K562 (cell line): ENCODE results near the gene KAT6B. TPM values are rescaled to one million over a fixed set of nuclear protein-coding genes. Genes with fewer than 3 reads are reported as not detected.
A peak's percentile ranks its signal among the peaks of the same experiment; 100 is the strongest.

Source experiments
- ATAC-seq: fragments of 200-7000 bp; cut with Tn5 transposase; 3 replicates; pipeline ENCODE4 v1.9.1; 2020; ENCODE audit warnings: moderate library complexity
- BruUV-seq: library from RNA; stranded (reverse); fragments of 400-500 nt; replicated peaks from 2 replicates; lab custom pipeline; 2021; lab: Mats Ljungman, UMichigan
- CTCF ChIA-PET: fragments of 300-600 bp; formaldehyde crosslinking; extraction: SDS; loops from one replicate; lab custom pipeline; 2021; ENCODE audit warnings: low intra/inter-chr PET ratio; lab: Yijun Ruan, JAX
- POLR2A ChIA-PET: fragments of 300-600, 350-650 bp; sonication (Branson Sonifier 250); formaldehyde crosslinking; extraction: SDS; loops from one replicate; lab custom pipeline; 2021; ENCODE audit warnings: antibody characterized with exemption, inconsistent platforms; lab: Yijun Ruan, JAX
- DNase-seq, 4 experiments: peaks; one replicate each; pipeline versions ENCODE4 v3.0.0 to v3.0.0-alpha.2; 2011 to 2018; ENCODE audit warnings: low spot score in 3 of 4, mixed read lengths in 3 of 4; ENCODE audit errors: extremely low read depth in 1 of 4
- FAIRE-seq: peaks from 2 replicates; lab custom pipeline; 2011; peaks lifted over from hg19 to GRCh38; lab: Jason Lieb, UNC
- H2AFZ ChIP-seq: 2 replicates; pipeline ENCODE4 v1.6.0; 2011; ENCODE audit warnings: low read depth, low read length, control low read depth, inconsistent platforms
- H3K27ac ChIP-seq: fragments of 200-600 bp; 3 replicates; pipeline ENCODE4 v1.8.0; 2011; ENCODE audit warnings: low read depth, mild to moderate bottlenecking, control low read depth, inconsistent platforms, low read length, moderate library complexity, mixed read lengths; ENCODE audit errors: extremely low read depth
- H3K27me3 ChIP-seq, 2 experiments: fragments of 300-600 bp in 1 of 2; 2 replicates in 1 of 2; 3 replicates in 1 of 2; pipeline versions ENCODE4 v1.6.0 to v1.8.0; 2011; ENCODE audit warnings: inconsistent platforms in 2 of 2, low read length in 2 of 2, mild to moderate bottlenecking in 1 of 2, mixed read lengths in 1 of 2, moderate library complexity in 1 of 2; ENCODE audit not compliant: control insufficient read depth in 2 of 2, insufficient read depth in 2 of 2
- H3K36me3 ChIP-seq: fragments of 300-600 bp; 3 replicates; pipeline ENCODE4 v1.8.0; 2011; ENCODE audit warnings: mild to moderate bottlenecking, low read length, inconsistent platforms; ENCODE audit not compliant: control insufficient read depth, insufficient read depth
- H3K4me1 ChIP-seq, 2 experiments: fragments of 200-600 bp in 1 of 2; replicated peaks in 1 of 2; 2 replicates in 1 of 2; 3 replicates in 1 of 2; pipeline versions ENCODE4 v1.5.1 to v1.8.0; 2011; ENCODE audit warnings: inconsistent platforms in 2 of 2, low read length in 2 of 2, mild to moderate bottlenecking in 1 of 2, mixed read lengths in 1 of 2, moderate library complexity in 1 of 2; ENCODE audit not compliant: control insufficient read depth in 2 of 2, insufficient read depth in 2 of 2
- H3K4me2 ChIP-seq: 2 replicates; pipeline ENCODE4 v1.6.1; 2011; ENCODE audit warnings: low read length, control low read depth, inconsistent platforms, mixed read lengths; ENCODE audit not compliant: insufficient read depth
- H3K4me3 ChIP-seq: fragments of 200-600 bp; sonication (generic), shearing (Covaris generic); 2 replicates; pipeline ENCODE4 v1.5.1; 2016; ENCODE audit warnings: control low read depth, inconsistent platforms
- H3K79me2 ChIP-seq: fragments of 200-600 bp; 3 replicates; pipeline ENCODE4 v1.8.0; 2011; ENCODE audit warnings: low read length, inconsistent platforms; ENCODE audit not compliant: control insufficient read depth, insufficient read depth
- H3K9ac ChIP-seq, 2 experiments: 2 replicates each; pipeline versions ENCODE4 v1.6.0 to v1.6.1; 2011; ENCODE audit warnings: low read depth in 2 of 2, low read length in 2 of 2, control low read depth in 1 of 2, inconsistent platforms in 1 of 2, mild to moderate bottlenecking in 1 of 2, mixed read lengths in 1 of 2; ENCODE audit not compliant: insufficient read depth in 1 of 2
- H3K9me1 ChIP-seq: one replicate; pipeline ENCODE4 v1.6.0; 2011; ENCODE audit warnings: inconsistent platforms, mild to moderate bottlenecking, low read length, moderate library complexity; ENCODE audit not compliant: control insufficient read depth, insufficient read depth
- H3K9me3 ChIP-seq: replicated peaks from 2 replicates; pipeline ENCODE4 v1.5.1; 2011; ENCODE audit warnings: low read depth, low read length, inconsistent platforms; ENCODE audit not compliant: control insufficient read depth, insufficient read depth
- H4K20me1 ChIP-seq: replicated peaks from 2 replicates; pipeline ENCODE4 v1.6.1; 2011; ENCODE audit warnings: low read length, inconsistent platforms, mixed read lengths; ENCODE audit not compliant: control insufficient read depth, insufficient read depth
- BRD4 ChIP-seq: fragments of 200-600 bp; sonication (generic); IDR thresholded peaks from 2 replicates; pipeline ENCODE4 v1.6.1; 2017; ENCODE audit warnings: inconsistent platforms
- CREBBP ChIP-seq: IDR thresholded peaks from one replicate; pipeline ENCODE4 v1.6.1; 2012; ENCODE audit warnings: low read depth, mild to moderate bottlenecking, control low read depth, inconsistent platforms, low read length
- ETS2 ChIP-seq: IDR thresholded peaks from 2 replicates; pipeline ENCODE4 v1.6.1; 2016; ENCODE audit warnings: borderline replicate concordance, missing genetic modification characterization, mild to moderate bottlenecking, moderate library complexity, missing compliant biosample characterization; ENCODE audit not compliant: poor library complexity, severe bottlenecking
- FOXA1 ChIP-seq: fragments of 450-650 bp; IDR thresholded peaks from 2 replicates; pipeline ENCODE4 v1.6.1; 2016; ENCODE audit warnings: mild to moderate bottlenecking, borderline replicate concordance
- FOXA3 ChIP-seq, 2 experiments: fragments of 450-650 bp in 1 of 2; sonication (generic) in 1 of 2; formaldehyde crosslinking; IDR thresholded peaks in 1 of 2; conservative IDR thresholded peaks in 1 of 2; 2 replicates each; pipeline versions ENCODE4 v1.4.0 to v1.8.0; 2020 to 2022; ENCODE audit warnings: mild to moderate bottlenecking in 2 of 2, missing genetic modification reagents in 1 of 2
- FOXK2 ChIP-seq, 2 experiments: fragments of 450-650 bp; IDR thresholded peaks in 1 of 2; conservative IDR thresholded peaks in 1 of 2; 2 replicates each; pipeline ENCODE4 v1.6.1; 2016; ENCODE audit warnings: low read depth in 2 of 2, mild to moderate bottlenecking in 1 of 2
- ILF3 ChIP-seq: fragments of 450-650 bp; IDR thresholded peaks from 2 replicates; pipeline ENCODE4 v1.6.1; 2018; ENCODE audit warnings: antibody characterized with exemption, mild to moderate bottlenecking, moderate library complexity, borderline replicate concordance
- KDM1A ChIP-seq, 2 experiments: fragments of 450-650 bp; IDR thresholded peaks; 2 replicates each; pipeline ENCODE4 v1.6.1; 2016; ENCODE audit warnings: mild to moderate bottlenecking in 2 of 2
- MEIS2 ChIP-seq: fragments of 450-650 bp; IDR thresholded peaks from 2 replicates; pipeline ENCODE4 v1.6.1; 2014; ENCODE audit warnings: mild to moderate bottlenecking; ENCODE audit not compliant: partially characterized antibody
- NFE2L1 ChIP-seq: fragments of 450-650 bp; IDR thresholded peaks from 2 replicates; pipeline ENCODE4 v1.6.1; 2016; ENCODE audit warnings: missing genetic modification characterization, low read depth, mild to moderate bottlenecking, missing compliant biosample characterization, moderate library complexity, borderline replicate concordance
- POLR3G ChIP-seq: IDR thresholded peaks from 2 replicates; pipeline ENCODE4 v1.6.1; 2011; ENCODE audit not compliant: insufficient read length, insufficient replicate concordance; ENCODE audit errors: extremely low read depth
- RBM25 ChIP-seq: fragments of 200-400 bp; formaldehyde crosslinking; IDR thresholded peaks from 2 replicates; pipeline ENCODE4 v1.6.1; 2018; ENCODE audit warnings: low read length, low read depth, moderate library complexity; ENCODE audit not compliant: severe bottlenecking
- SMARCA4 ChIP-seq: fragments of 450-650 bp; IDR thresholded peaks from 2 replicates; pipeline ENCODE4 v1.6.1; 2016
- TEAD4 ChIP-seq, 2 experiments: sonication (generic) in 1 of 2; formaldehyde crosslinking in 1 of 2; IDR thresholded peaks; 2 replicates each; pipeline versions ENCODE4 v1.6.1 to v1.8.0; 2012 to 2022; ENCODE audit warnings: borderline replicate concordance in 1 of 2, inconsistent platforms in 1 of 2, low read length in 1 of 2, mild to moderate bottlenecking in 1 of 2, missing genetic modification reagents in 1 of 2
- XRCC5 ChIP-seq: fragments of 200-400 bp; formaldehyde crosslinking; IDR thresholded peaks from 2 replicates; pipeline ENCODE4 v1.6.1; 2017; ENCODE audit warnings: low read depth, mild to moderate bottlenecking, low read length
- ZNF224 ChIP-seq: sonication (generic); formaldehyde crosslinking; IDR thresholded peaks from 2 replicates; pipeline ENCODE4 v1.8.0; 2022; ENCODE audit warnings: mild to moderate bottlenecking, missing genetic modification reagents
- ZNF785 ChIP-seq: fragments of 250-450 bp; sonication (Bioruptor Pico); IDR thresholded peaks from 2 replicates; pipeline ENCODE4 v1.4.0; 2020; ENCODE audit warnings: mild to moderate bottlenecking
- WGBS: fragments of 100-300 bp; shearing (Covaris generic); methylation state at CpG from one replicate; pipeline ENCODE4 v1.1.6; 2016; ENCODE audit warnings: low coverage, mixed read lengths; ENCODE audit not compliant: insufficient coverage; ENCODE audit errors: missing lambda C conversion rate; 5-methylcytosine and 5-hydroxymethylcytosine counted together
- in situ Hi-C: fragments of 300-500 bp; cut with MboI; formaldehyde crosslinking; loops from 4 replicates; pipeline ENCODE4 v1.15.0; 2018; ENCODE audit warnings: inconsistent platforms, mixed read lengths
- intact Hi-C: fragments of 100-400 bp; cut with micrococcal nuclease; formaldehyde crosslinking; loops from 2 replicates; pipeline ENCODE4 v1.14.2; 2022
- polyA plus RNA-seq, 8 experiments: library from polyadenylated mRNA; depleted of rRNA in 4 of 8; stranded (reverse) in 5 of 8; unstranded in 3 of 8; fragments of >200 nt; fragmentation: Nextera tagmentation in 2 of 8; fragmentation: Illumina TruSeq in 1 of 8; extraction: Ambion mirVana in 2 of 8; extraction: Trizol in 1 of 8; gene quantifications; 2 replicates each; pipeline versions ENCODE4 v1.2.1 to v1.2.3, GENCODE V29; 2011 to 2014; ENCODE audit warnings: inconsistent platforms in 1 of 8, missing spikeins in 1 of 8
- total RNA-seq, 7 experiments: library from RNA; depleted of rRNA in 6 of 7; stranded (reverse); fragments of >200 nt in 6 of 7; fragmentation: Illumina TruSeq in 2 of 7; extraction: Trizol in 2 of 7; gene quantifications; 2 replicates each; pipeline versions ENCODE4 v1.2.1 to v1.2.3, GENCODE V29; 2011 to 2021; ENCODE audit warnings: low replicate concordance in 1 of 7
- TF ChIP-seq, protein P1 (sequence below): fragments of 450-650 bp; formaldehyde crosslinking; IDR thresholded peaks from 2 replicates; pipeline ENCODE4 v1.4.0; 2022; ENCODE audit warnings: missing genetic modification characterization
- TF ChIP-seq, protein P2 (sequence below), 2 experiments: IDR thresholded peaks; 2 replicates each; pipeline ENCODE4 v1.6.1; 2011; ENCODE audit warnings: borderline replicate concordance in 1 of 2, control low read depth in 1 of 2, low read depth in 1 of 2, low read length in 1 of 2, mild to moderate bottlenecking in 1 of 2, mixed read lengths in 1 of 2, moderate library complexity in 1 of 2; ENCODE audit not compliant: insufficient read depth in 1 of 2, insufficient read length in 1 of 2, poor library complexity in 1 of 2, severe bottlenecking in 1 of 2; ENCODE audit errors: extremely low read depth in 1 of 2

Gene KAT6B
- total and polyA plus RNA-seq, 9 of the 15 experiments (the other 6 are each of a cell fraction or from before 2014, with no cell fraction given): 1.4 to 9.2 (median 6.8) TPM

DNA sequence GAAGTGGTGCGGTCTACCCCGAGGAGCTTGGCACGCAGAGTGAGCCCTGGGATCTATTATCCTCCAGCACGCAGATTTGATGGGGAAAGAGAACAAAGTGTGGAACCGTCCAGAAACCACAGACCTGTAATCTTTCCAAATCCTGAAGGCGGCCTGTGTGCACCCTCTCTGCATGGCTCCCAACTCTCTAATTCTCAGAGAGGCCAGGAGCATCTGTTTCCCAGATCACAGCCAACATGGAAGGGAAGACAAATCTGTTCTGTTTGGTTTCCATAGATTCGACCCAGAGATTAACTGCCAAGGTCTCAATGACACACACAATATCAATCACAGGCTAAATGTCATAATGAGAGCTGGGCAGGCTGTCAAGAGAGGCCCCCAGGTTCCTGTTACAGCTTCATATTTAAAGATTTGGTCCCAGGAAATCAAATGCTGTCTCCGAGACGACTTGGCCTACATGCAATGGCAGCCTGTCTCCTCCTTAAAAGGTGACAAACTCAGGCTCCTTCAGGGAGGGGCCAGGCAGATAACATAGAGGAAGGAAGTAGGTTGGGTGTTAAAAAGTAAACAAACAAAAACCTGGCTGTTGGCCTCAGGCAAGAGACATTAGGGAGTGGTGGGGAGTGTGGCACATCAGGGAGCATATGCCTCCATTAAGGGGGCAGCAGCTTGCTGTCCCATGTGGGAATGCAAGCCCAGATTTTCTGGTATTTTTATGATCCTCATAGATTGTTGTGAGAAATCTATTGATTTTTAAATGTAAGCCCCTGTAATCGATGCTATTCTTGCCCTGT is 236.3 kb downstream of the KAT6B start:
- ATAC-seq: peak; percentile 59
- Histone ChIP-seq H3K27me3 (no peaks in the 10 kb centered on the region), H2AFZ (peak overlapping the region; percentile 68; the same call in 1 of the 2 replicates), H3K27ac (no peak overlapping the region), H4K20me1 (no peaks in the 10 kb centered on the region), H3K4me3 (no peak overlapping the region), H3K9me3 (no peaks in the 10 kb centered on the region), H3K9me1 (no peaks in the 10 kb centered on the region), H3K79me2 (no peaks in the 10 kb centered on the region), H3K9ac (no peak overlapping the region), H3K4me2 (no peak overlapping the region), H3K4me1 (peaks cover 0 to 9% of the 10 kb centered on the region in 2 experiments; a peak in 2 of 5 replicates), H3K36me3 (no peaks in the 10 kb centered on the region)
- POLR2A ChIA-PET: interaction anchor here (0.9 to 2.0 kb wide), 3 partner anchors 9 to 17 kb away, joined by 4 to 9 read pairs (median 6); no protein-coding TSS in a partner anchor
- in situ Hi-C loops (no loop called here), intact Hi-C loops (no loop called here)
- no TSS peak for BruUV-seq
- FAIRE-seq: no peak
- DNase-seq: no peak
- 66% methylated on average over 10 of the region's 10 CpGs for WGBS
- CTCF ChIA-PET: no interaction called here
- TF ChIP-seq FOXA3 (CRISPR knock-in tag; conservative IDR thresholded peaks at IDR 0.05 in 1 of 2, IDR thresholded peaks at IDR 0.05 in 1 of 2): peak in 1 of 2 experiments; percentile 53; a peak in 2 of 4 replicates
- no peak for TF ChIP-seq ETS2 (tag)
- TF ChIP-seq KDM1A (IDR thresholded peaks at IDR 0.05): peak in 1 of 2 experiments; percentile 58; a peak in 2 of 4 replicates
- TF ChIP-seq BRD4: no peak
- TF ChIP-seq NFE2L1 (tag): no peak
- no peak for TF ChIP-seq ILF3
- no peak for TF ChIP-seq ZNF785 (CRISPR knock-in tag)
- no peak for TF ChIP-seq SMARCA4
- TF ChIP-seq, protein P1, sequence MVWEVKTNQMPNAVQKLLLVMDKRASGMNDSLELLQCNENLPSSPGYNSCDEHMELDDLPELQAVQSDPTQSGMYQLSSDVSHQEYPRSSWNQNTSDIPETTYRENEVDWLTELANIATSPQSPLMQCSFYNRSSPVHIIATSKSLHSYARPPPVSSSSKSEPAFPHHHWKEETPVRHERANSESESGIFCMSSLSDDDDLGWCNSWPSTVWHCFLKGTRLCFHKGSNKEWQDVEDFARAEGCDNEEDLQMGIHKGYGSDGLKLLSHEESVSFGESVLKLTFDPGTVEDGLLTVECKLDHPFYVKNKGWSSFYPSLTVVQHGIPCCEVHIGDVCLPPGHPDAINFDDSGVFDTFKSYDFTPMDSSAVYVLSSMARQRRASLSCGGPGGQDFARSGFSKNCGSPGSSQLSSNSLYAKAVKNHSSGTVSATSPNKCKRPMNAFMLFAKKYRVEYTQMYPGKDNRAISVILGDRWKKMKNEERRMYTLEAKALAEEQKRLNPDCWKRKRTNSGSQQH (CRISPR knock-in tag): no peak
- no peak for TF ChIP-seq POLR3G
- TF ChIP-seq MEIS2: peak; percentile 44
- TF ChIP-seq FOXK2 (conservative IDR thresholded peaks at IDR 0.05 in 1 of 2, IDR thresholded peaks at IDR 0.05 in 1 of 2; ENCODE audit: low read depth in 2 of 2): 0 out of 4 replicates have a peak, but pooled peaks of 1 of the 2 experiments have one; percentile 37
- no peak for TF ChIP-seq TEAD4 (IDR thresholded peaks at IDR 0.05; ENCODE audit: low read length)
- TF ChIP-seq TEAD4 (CRISPR knock-in tag; IDR thresholded peaks at IDR 0.05; ENCODE audit: borderline replicate concordance): no peak
- no peak for TF ChIP-seq ZNF224 (CRISPR knock-in tag)
- no peak for TF ChIP-seq XRCC5
- peak; percentile 92 for TF ChIP-seq RBM25
- TF ChIP-seq FOXA1: no peak
- TF ChIP-seq, protein P2, sequence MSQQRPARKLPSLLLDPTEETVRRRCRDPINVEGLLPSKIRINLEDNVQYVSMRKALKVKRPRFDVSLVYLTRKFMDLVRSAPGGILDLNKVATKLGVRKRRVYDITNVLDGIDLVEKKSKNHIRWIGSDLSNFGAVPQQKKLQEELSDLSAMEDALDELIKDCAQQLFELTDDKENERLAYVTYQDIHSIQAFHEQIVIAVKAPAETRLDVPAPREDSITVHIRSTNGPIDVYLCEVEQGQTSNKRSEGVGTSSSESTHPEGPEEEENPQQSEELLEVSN (IDR thresholded peaks at IDR 0.05; ENCODE audit: borderline replicate concordance in 1 of 2, extremely low read depth in 1 of 2, insufficient read depth in 1 of 2, insufficient read length in 1 of 2, low read depth in 1 of 2, low read length in 1 of 2, poor library complexity in 1 of 2, severe bottlenecking in 1 of 2): no peak
- no peak for TF ChIP-seq CREBBP
